ENCODE data around the gene ATG5. TPM values are rescaled to one million over a fixed set of nuclear protein-coding genes. Genes with fewer than 3 reads are reported as not detected.

Gene ATG5
- total and polyA plus RNA-seq, 2 donors (not counting 1 experiment from before 2014, with no cell fraction given), result 13.6 to 26.3 TPM

DNA sequence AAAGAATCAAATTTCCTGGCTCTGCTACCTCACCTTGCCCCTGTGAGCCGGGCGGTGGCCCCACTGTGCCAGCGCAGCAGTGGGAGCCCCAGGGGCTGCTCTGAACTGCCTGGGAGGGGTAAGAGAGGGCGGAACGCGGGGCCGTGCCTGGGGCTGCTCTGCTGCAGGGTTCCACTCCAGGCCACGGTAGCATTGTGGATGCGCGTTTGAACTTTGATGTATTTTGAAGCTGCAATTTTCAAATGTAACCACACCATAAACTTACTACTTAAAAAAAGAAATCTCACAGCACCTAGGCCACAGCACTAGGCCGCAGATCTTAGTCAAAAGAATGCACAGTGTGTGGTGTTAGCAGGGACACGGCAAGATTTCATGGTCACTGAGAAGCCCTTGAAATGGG lies 181.9 kb downstream of the ATG5 start:
- Histone ChIP-seq H3K27me3 (replicated peaks in 1 of 4; ENCODE audit: control extremely low read depth in 1 of 4, control insufficient read depth in 3 of 4, insufficient read depth in 4 of 4, low read length in 3 of 4) (no peaks in the 10 kb centered on the region), H3K9me3 (ENCODE audit: control extremely low read depth in 1 of 3, control insufficient read depth in 2 of 3, insufficient read depth in 1 of 3, low read length in 2 of 3) (no peaks in the 10 kb centered on the region), H3K27ac (ENCODE audit: low read length in 2 of 2) (no peak overlapping the region), H3K4me3 (ENCODE audit: control extremely low read depth in 1 of 5, extremely low read depth in 1 of 5, insufficient read depth in 1 of 5, low read depth in 2 of 5, low read length in 4 of 5) (no peak overlapping the region), H2AFZ (ENCODE audit: insufficient read depth, low read depth, low read length, poor library complexity, severe bottlenecking) (no peak overlapping the region), H3K36me3 (replicated peaks in 1 of 2; ENCODE audit: control extremely low read depth in 1 of 2, control insufficient read depth in 1 of 2, extremely low read depth in 1 of 2, insufficient read depth in 2 of 2, low read length in 1 of 2) (no peaks in the 10 kb centered on the region), H3K4me2 (replicated peaks; ENCODE audit: low read depth, low read length, poor library complexity, severe bottlenecking) (no peak overlapping the region), H3K79me2 (ENCODE audit: control insufficient read depth, insufficient read depth, low read length) (no peaks in the 10 kb centered on the region), H3K9ac (ENCODE audit: low read length) (no peak overlapping the region), H4K20me1 (ENCODE audit: control insufficient read depth, insufficient read depth, low read length, poor library complexity, severe bottlenecking) (no peaks in the 10 kb centered on the region), H3K4me1 (ENCODE audit: control insufficient read depth in 2 of 2, insufficient read depth in 2 of 2, low read length in 2 of 2) (peaks cover 18 to 25% of the 10 kb centered on the region in 2 donors)
- 96% methylated on average over 3 of the region's 12 CpGs for WGBS (ENCODE audit: insufficient coverage)
- Mint-ChIP-seq H3K9me3 (ENCODE audit: insufficient read depth) (no peaks in the 10 kb centered on the region), H3K27ac (no peak overlapping the region), H3K27me3 (no peaks in the 10 kb centered on the region), H3K4me3 (no peak overlapping the region), H3K4me1 (peaks cover 32% of the 10 kb centered on the region)
- ATAC-seq (ENCODE audit: low read depth) (no peak), DNase-seq (no peak)
- POLR2A ChIA-PET, result interaction anchor here (0.5 kb wide), 1 partner anchor 192 kb away, joined by 3 read pairs; no protein-coding TSS in a partner anchor
- intact Hi-C loops (cut with micrococcal nuclease), result no loop called here
- CTCF ChIA-PET, result no interaction called here
- no peak for TF ChIP-seq EZH2 (IDR thresholded peaks at IDR 0.05; ENCODE audit: borderline replicate concordance, insufficient read depth, low read depth, low read length, poor library complexity, severe bottlenecking)
- TF ChIP-seq, protein P1, sequence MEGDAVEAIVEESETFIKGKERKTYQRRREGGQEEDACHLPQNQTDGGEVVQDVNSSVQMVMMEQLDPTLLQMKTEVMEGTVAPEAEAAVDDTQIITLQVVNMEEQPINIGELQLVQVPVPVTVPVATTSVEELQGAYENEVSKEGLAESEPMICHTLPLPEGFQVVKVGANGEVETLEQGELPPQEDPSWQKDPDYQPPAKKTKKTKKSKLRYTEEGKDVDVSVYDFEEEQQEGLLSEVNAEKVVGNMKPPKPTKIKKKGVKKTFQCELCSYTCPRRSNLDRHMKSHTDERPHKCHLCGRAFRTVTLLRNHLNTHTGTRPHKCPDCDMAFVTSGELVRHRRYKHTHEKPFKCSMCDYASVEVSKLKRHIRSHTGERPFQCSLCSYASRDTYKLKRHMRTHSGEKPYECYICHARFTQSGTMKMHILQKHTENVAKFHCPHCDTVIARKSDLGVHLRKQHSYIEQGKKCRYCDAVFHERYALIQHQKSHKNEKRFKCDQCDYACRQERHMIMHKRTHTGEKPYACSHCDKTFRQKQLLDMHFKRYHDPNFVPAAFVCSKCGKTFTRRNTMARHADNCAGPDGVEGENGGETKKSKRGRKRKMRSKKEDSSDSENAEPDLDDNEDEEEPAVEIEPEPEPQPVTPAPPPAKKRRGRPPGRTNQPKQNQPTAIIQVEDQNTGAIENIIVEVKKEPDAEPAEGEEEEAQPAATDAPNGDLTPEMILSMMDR (IDR thresholded peaks at IDR 0.05), result no peak

GRCh38 chr6:106142876-106143431 lies 182.6 kb downstream of the ATG5 start:
- no peak overlapping the region for H3K4me3 ChIP-seq (ENCODE audit: control extremely low read depth in 1 of 5, extremely low read depth in 1 of 5, insufficient read depth in 1 of 5, low read depth in 2 of 5, low read length in 4 of 5)
- peaks cover 34% of the 10 kb centered on the region for H3K4me1 Mint-ChIP-seq
- no peak for TF ChIP-seq EZH2 (IDR thresholded peaks at IDR 0.05; ENCODE audit: borderline replicate concordance, insufficient read depth, low read depth, low read length, poor library complexity, severe bottlenecking)
- TF ChIP-seq, protein P1 (IDR thresholded peaks at IDR 0.05), result no peak
- H3K27me3 ChIP-seq (replicated peaks in 1 of 4; ENCODE audit: control extremely low read depth in 1 of 4, control insufficient read depth in 3 of 4, insufficient read depth in 4 of 4, low read length in 3 of 4), result no peaks in the 10 kb centered on the region
- no peaks in the 10 kb centered on the region for H3K9me3 ChIP-seq (ENCODE audit: control extremely low read depth in 1 of 3, control insufficient read depth in 2 of 3, insufficient read depth in 1 of 3, low read length in 2 of 3)
- intact Hi-C loops (cut with micrococcal nuclease), result no loop called here
- no peak overlapping the region for H3K27ac Mint-ChIP-seq
- H3K27me3 Mint-ChIP-seq, result no peaks in the 10 kb centered on the region
- ATAC-seq (ENCODE audit: low read depth) (no peak), DNase-seq (no peak)
- CTCF ChIA-PET, result interaction anchor here (0.9 kb wide), 1 partner anchor 51 kb away, joined by 3 read pairs; no protein-coding TSS in a partner anchor
- no peaks in the 10 kb centered on the region for H3K36me3 ChIP-seq (replicated peaks in 1 of 2; ENCODE audit: control extremely low read depth in 1 of 2, control insufficient read depth in 1 of 2, extremely low read depth in 1 of 2, insufficient read depth in 2 of 2, low read length in 1 of 2)
- no peaks in the 10 kb centered on the region for H3K9me3 Mint-ChIP-seq (ENCODE audit: insufficient read depth)
- 65% methylated on average over 1 of the region's 2 CpGs for WGBS (ENCODE audit: insufficient coverage)
- H3K79me2 ChIP-seq (ENCODE audit: control insufficient read depth, insufficient read depth, low read length), result no peaks in the 10 kb centered on the region
- POLR2A ChIA-PET, result interaction anchor here (0.5 kb wide), 1 partner anchor 192 kb away, joined by 3 read pairs; no protein-coding TSS in a partner anchor
- H3K9ac ChIP-seq (ENCODE audit: low read length), result no peak overlapping the region
- no peak overlapping the region for H3K4me3 Mint-ChIP-seq
- no peak overlapping the region for H3K27ac ChIP-seq (ENCODE audit: low read length in 2 of 2)
- peak overlapping the region; percentile 45 for H3K4me2 ChIP-seq (replicated peaks; ENCODE audit: low read depth, low read length, poor library complexity, severe bottlenecking)
- no peaks in the 10 kb centered on the region for H4K20me1 ChIP-seq (ENCODE audit: control insufficient read depth, insufficient read depth, low read length, poor library complexity, severe bottlenecking)
- H3K4me1 ChIP-seq (ENCODE audit: control insufficient read depth in 2 of 2, insufficient read depth in 2 of 2, low read length in 2 of 2), result peaks cover 18 to 25% of the 10 kb centered on the region in 2 donors
- H2AFZ ChIP-seq (ENCODE audit: insufficient read depth, low read depth, low read length, poor library complexity, severe bottlenecking), result no peak overlapping the region

Data from B cell (primary cell).